Measurements from ENCODE around the gene CABLES1.

GRCh38 chr18:23144640-23145039 is 9.4 kb downstream of the CABLES1 start:
- TF ChIP-seq EZH2phosphoT487 (IDR thresholded peaks at IDR 0.05; ENCODE audit: insufficient read depth, low read depth) (no peak), EZH2 (IDR thresholded peaks at IDR 0.05; ENCODE audit: insufficient read depth, poor library complexity, severe bottlenecking) (no peak)

All from GM23248 (cell line).